ENCODE data around the gene WNT9A. TPM values are rescaled to one million over a fixed set of nuclear protein-coding genes. Genes with fewer than 3 reads are reported as not detected.

The WNT9A gene
- polyA plus RNA-seq, 1 experiment = 1.5 TPM

DNA sequence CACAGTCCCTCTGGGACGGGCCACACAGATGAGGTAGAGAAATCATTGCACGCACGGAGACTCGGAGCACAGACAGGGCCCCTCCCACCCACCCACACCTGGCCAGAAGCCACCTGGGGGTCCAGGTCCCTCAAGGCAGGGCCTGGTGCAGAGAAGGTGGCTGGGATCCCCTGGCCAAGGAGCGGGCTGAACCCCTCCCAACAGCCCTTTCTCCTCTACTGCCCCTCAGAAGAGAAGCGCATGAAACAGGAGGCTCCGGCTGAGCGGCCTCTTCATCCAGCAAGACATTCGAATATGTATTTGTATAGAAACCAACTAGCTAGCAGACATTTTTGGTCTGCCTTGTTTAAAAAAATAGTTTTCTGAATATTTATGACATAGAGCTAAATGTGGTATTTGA, 29.0 kb downstream of the WNT9A start:
- H3K4me3 ChIP-seq (ENCODE audit: low read depth, low read length) = no peak overlapping the region
- H3K27me3 ChIP-seq (ENCODE audit: control insufficient read depth, insufficient read depth, low read length) = no peaks in the 10 kb centered on the region
- DNase-seq (ENCODE audit: low read depth) = no peak
- TF ChIP-seq CTCF (IDR thresholded peaks at IDR 0.05; ENCODE audit: insufficient read depth, low read depth, low read length) = no peak
- CTCF ChIA-PET = no interaction called here
- no peaks in the 10 kb centered on the region for H3K36me3 ChIP-seq (ENCODE audit: control insufficient read depth, insufficient read depth, low read length)
- POLR2A ChIA-PET = no interaction called here

DNA sequence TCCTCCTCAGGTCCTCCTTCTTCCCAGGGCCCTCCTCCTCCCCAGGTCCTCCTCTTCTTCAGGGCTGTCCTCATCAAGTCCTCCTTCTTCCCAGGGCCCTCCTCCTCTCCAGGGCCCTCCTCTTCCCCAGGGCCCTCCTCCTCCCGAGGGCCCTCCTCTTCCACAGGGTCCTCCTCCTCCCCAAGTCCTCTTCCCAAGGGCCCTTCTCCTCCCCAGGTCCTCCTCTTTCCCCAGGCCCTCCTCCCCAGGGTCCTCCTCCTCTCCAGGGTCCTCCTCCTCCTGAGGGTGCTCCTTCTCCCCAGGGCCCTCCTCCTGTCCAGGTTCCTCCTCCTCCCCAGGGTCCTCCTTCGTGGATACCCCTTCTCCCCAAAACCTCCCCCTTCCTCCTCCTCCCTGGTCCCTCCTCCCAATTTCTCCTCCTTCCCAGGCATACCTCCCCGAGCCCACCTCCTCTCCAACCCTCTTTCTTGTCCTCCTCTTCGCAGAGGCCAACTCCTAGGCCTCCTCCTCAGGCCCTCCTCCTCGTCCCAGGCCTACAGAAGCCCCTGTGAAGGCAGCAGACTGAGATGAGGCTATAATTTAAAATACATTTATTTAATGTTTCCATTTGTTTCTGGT, 29.5 kb downstream of the WNT9A start:
- POLR2A ChIA-PET = no interaction called here
- Histone ChIP-seq H3K36me3 (ENCODE audit: control insufficient read depth, insufficient read depth, low read length) (no peaks in the 10 kb centered on the region), H3K27me3 (ENCODE audit: control insufficient read depth, insufficient read depth, low read length) (no peaks in the 10 kb centered on the region), H3K4me3 (ENCODE audit: low read depth, low read length) (no peak overlapping the region)
- no peak for DNase-seq (ENCODE audit: low read depth)
- TF ChIP-seq CTCF (IDR thresholded peaks at IDR 0.05; ENCODE audit: insufficient read depth, low read depth, low read length) = no peak
- CTCF ChIA-PET = no interaction called here

DNA sequence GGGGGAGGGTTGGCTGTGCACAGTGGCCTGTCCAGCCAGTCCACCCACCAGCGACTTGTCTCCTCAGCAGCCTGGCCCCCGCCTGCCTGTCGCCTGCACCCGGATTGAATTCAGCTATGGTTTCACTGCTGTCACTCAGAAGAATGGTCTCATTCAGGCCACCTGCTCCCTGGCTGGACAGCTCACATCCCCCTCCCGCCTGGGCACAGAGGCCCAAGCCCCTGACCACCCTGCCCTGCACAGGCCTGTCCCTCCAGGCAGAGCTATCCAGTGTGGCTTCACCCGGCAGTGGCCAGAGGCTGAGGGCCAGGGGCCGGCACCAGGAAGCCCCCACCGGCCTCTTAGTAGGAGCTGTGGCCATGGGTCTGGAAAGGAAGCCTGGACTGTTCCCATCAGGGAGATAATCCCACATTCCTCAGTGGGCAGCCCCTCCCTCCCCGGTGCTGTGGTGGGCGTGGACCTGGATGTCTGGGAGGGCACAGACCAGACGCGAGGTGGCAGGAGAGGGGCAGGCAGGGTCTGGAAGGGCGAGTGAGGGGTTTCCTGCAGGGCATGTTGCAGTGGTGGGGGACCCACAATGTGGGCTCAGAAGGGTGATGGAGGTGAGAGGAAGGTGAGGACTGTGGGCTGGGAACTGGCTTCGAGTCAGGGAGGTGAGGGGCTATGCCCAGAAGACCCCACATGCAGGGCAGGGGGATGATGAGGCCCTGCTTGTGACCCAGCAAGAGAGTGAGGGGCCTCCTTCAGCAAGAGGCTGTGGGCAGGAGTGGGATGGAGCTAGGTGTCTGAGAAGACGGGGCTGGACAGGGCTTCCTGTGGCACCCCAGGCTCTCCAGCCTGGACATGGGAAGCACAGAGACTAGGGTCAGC, 30.4 kb downstream of the WNT9A start:
- H3K36me3 ChIP-seq (ENCODE audit: control insufficient read depth, insufficient read depth, low read length) = no peaks in the 10 kb centered on the region
- no peak for DNase-seq (ENCODE audit: low read depth)
- ChIA-PET CTCF (no interaction called here), POLR2A (no interaction called here)
- peaks cover 2% of the 10 kb centered on the region; the same call in 1 of the 2 replicates for H3K27me3 ChIP-seq (ENCODE audit: control insufficient read depth, insufficient read depth, low read length)
- H3K4me3 ChIP-seq (ENCODE audit: low read depth, low read length) = no peak overlapping the region
- TF ChIP-seq CTCF (IDR thresholded peaks at IDR 0.05; ENCODE audit: insufficient read depth, low read depth, low read length) = no peak

- POLR2A ChIA-PET = no interaction called here
- Histone ChIP-seq H3K27me3 (ENCODE audit: control insufficient read depth, insufficient read depth, low read length) (peaks cover 2% of the 10 kb centered on the region; the same call in 1 of the 2 replicates), H3K4me3 (ENCODE audit: low read depth, low read length) (no peak overlapping the region), H3K36me3 (ENCODE audit: control insufficient read depth, insufficient read depth, low read length) (no peaks in the 10 kb centered on the region)
- DNase-seq (ENCODE audit: low read depth) = no peak
- no peak for TF ChIP-seq CTCF (IDR thresholded peaks at IDR 0.05; ENCODE audit: insufficient read depth, low read depth, low read length)
- CTCF ChIA-PET = no interaction called here
Observed at GRCh38 chr1:227916655-227917054, 31.1 kb downstream of the WNT9A start.
